OCI-LY7 (cell line): ENCODE data around the gene CREB5. TPM values are rescaled to one million over a fixed set of nuclear protein-coding genes. Genes with fewer than 3 reads are reported as not detected.

ENCODE experiments used
- BruUV-seq: library from RNA; stranded (reverse); fragments of 400-500 nt; replicated peaks from 2 replicates; lab custom pipeline; 2021; lab: Mats Ljungman, UMichigan
- CTCF ChIA-PET: fragments of 300-600 bp; sonication (Branson Sonifier 250); formaldehyde crosslinking; loops from one replicate; lab custom pipeline; 2022; ENCODE audit warnings: antibody characterized with exemption; ENCODE audit not compliant: unreplicated experiment; lab: Charles Lee
- POLR2A ChIA-PET: fragments of 300-600 bp; sonication (Branson Sonifier 250); formaldehyde crosslinking; loops from one replicate; lab custom pipeline; 2022; ENCODE audit warnings: antibody characterized with exemption; lab: Charles Lee
- DNase-seq: peaks from one replicate; pipeline ENCODE4 v3.0.0-alpha.2; 2015; ENCODE audit warnings: low spot score
- H2AFZ ChIP-seq: fragments of 200-600 bp; sonication (generic), shearing (Covaris generic); 2 replicates; pipeline ENCODE4 v1.6.1; 2014; ENCODE audit warnings: mild to moderate bottlenecking, antibody characterized with exemption, low read length, moderate library complexity
- H3K27ac ChIP-seq: fragments of 200-600 bp; sonication (generic); 2 replicates; pipeline ENCODE4 v1.5.1; 2014; ENCODE audit warnings: mixed run types, low read depth, mild to moderate bottlenecking, moderate library complexity, low read length, inconsistent platforms; ENCODE audit not compliant: poor library complexity, severe bottlenecking
- H3K36me3 ChIP-seq: fragments of 200-600 bp; sonication (generic); 2 replicates; pipeline ENCODE4 v1.6.1; 2014; ENCODE audit warnings: mild to moderate bottlenecking, antibody characterized with exemption, low read length, moderate library complexity, mixed read lengths; ENCODE audit not compliant: insufficient read depth
- H3K4me1 ChIP-seq: fragments of 200-600 bp; sonication (generic); 2 replicates; pipeline ENCODE4 v1.5.1; 2014; ENCODE audit warnings: mild to moderate bottlenecking, low read length; ENCODE audit not compliant: insufficient read depth, poor library complexity, severe bottlenecking
- H3K4me2 ChIP-seq: fragments of 200-600 bp; sonication (generic); 2 replicates; pipeline ENCODE4 v1.6.1; 2014; ENCODE audit warnings: mild to moderate bottlenecking, low read length
- H3K4me3 ChIP-seq: fragments of 200-600 bp; sonication (generic); 2 replicates; pipeline ENCODE4 v1.5.1; 2014; ENCODE audit warnings: mild to moderate bottlenecking, low read depth, low read length; ENCODE audit not compliant: poor library complexity, severe bottlenecking
- H3K79me2 ChIP-seq: fragments of 200-600 bp; sonication (generic); 2 replicates; pipeline ENCODE4 v1.6.1; 2016; ENCODE audit warnings: low read depth, mild to moderate bottlenecking, low read length, moderate library complexity, mixed read lengths; ENCODE audit not compliant: insufficient read depth
- H3K9me2 ChIP-seq: fragments of 200-600 bp; sonication (generic); 2 replicates; pipeline ENCODE4 v1.6.1; 2016; ENCODE audit warnings: mild to moderate bottlenecking, low read length, mixed read lengths; ENCODE audit not compliant: insufficient read depth
- H3K9me3 ChIP-seq: fragments of 200-600 bp; sonication (generic); 2 replicates; pipeline ENCODE4 v1.6.1; 2014; ENCODE audit warnings: mild to moderate bottlenecking, mixed run types, low read length, mixed read lengths
- H4K20me1 ChIP-seq: fragments of 200-600 bp; sonication (generic); 2 replicates; pipeline ENCODE4 v1.6.1; 2014; ENCODE audit warnings: mild to moderate bottlenecking, antibody characterized with exemption, low read length, moderate library complexity, mixed read lengths; ENCODE audit not compliant: insufficient read depth
- CTCF ChIP-seq: fragments of 200-600 bp; sonication (generic); conservative IDR thresholded peaks from 2 replicates; pipeline ENCODE4 v1.5.1; 2014; ENCODE audit warnings: mild to moderate bottlenecking, antibody characterized with exemption, low read length, moderate library complexity, mixed read lengths
- EZH2phosphoT487 ChIP-seq: fragments of 200-600 bp; sonication (generic); IDR thresholded peaks from 2 replicates; pipeline ENCODE4 v1.6.1; 2018; ENCODE audit warnings: low read depth, borderline replicate concordance, mild to moderate bottlenecking, mixed run types, antibody characterized with exemption, low read length, moderate library complexity, mixed read lengths
- intact Hi-C: fragments of 100-400 bp; cut with micrococcal nuclease; formaldehyde crosslinking; loops from one replicate; pipeline ENCODE4 v1.10.0; 2022; ENCODE audit not compliant: unreplicated experiment
- total RNA-seq, 2 experiments: library from RNA; depleted of rRNA in 1 of 2; stranded (reverse); fragments of >200 nt in 1 of 2; shearing (Covaris generic) in 1 of 2; gene quantifications; 2 replicates each; pipeline ENCODE4 v1.2.3, GENCODE V29; 2014 to 2022

The CREB5 gene
- total RNA-seq, 2 experiments from 2014 or later, result 2.0 to 13.3 TPM

- Histone ChIP-seq H3K27ac (no peak overlapping the region), H3K9me2 (no peaks in the 10 kb centered on the region), H3K79me2 (no peaks in the 10 kb centered on the region), H3K4me2 (no peak overlapping the region), H2AFZ (no peak overlapping the region), H4K20me1 (no peaks in the 10 kb centered on the region), H3K4me3 (no peak overlapping the region), H3K4me1 (no peaks in the 10 kb centered on the region), H3K36me3 (no peaks in the 10 kb centered on the region), H3K9me3 (no peaks in the 10 kb centered on the region)
- TF ChIP-seq EZH2phosphoT487, result no peak
- no peak for TF ChIP-seq CTCF
- no TSS peak for BruUV-seq
- CTCF ChIA-PET, result no interaction called here
- intact Hi-C loops, result no loop called here
- DNase-seq, result no peak
- POLR2A ChIA-PET, result interaction anchor here (0.6 to 1.2 kb wide), 5 partner anchors 9 to 520 kb away, joined by 3 to 7 read pairs (median 4); no protein-coding TSS in a partner anchor
These were observed 458.8 kb downstream of the CREB5 start for GRCh38 chr7:28871077-28871476.

GRCh38 chr7:28871631-28872030, 459.3 kb downstream of the CREB5 start:
- no peaks in the 10 kb centered on the region for H3K36me3 ChIP-seq
- POLR2A ChIA-PET, result interaction anchor here (0.5 to 1.2 kb wide), 6 partner anchors 10 to 519 kb away, joined by 3 to 7 read pairs (median 4); no protein-coding TSS in a partner anchor
- CTCF ChIA-PET, result no interaction called here
- TF ChIP-seq EZH2phosphoT487, result no peak
- TF ChIP-seq CTCF, result no peak
- H3K79me2 ChIP-seq, result no peaks in the 10 kb centered on the region
- H3K27ac ChIP-seq, result no peak overlapping the region
- no peaks in the 10 kb centered on the region for H3K9me2 ChIP-seq
- DNase-seq, result no peak
- no peaks in the 10 kb centered on the region for H3K4me1 ChIP-seq
- H3K9me3 ChIP-seq, result no peaks in the 10 kb centered on the region
- intact Hi-C loops, result no loop called here
- BruUV-seq, result no TSS peak
- no peaks in the 10 kb centered on the region for H4K20me1 ChIP-seq
- H2AFZ ChIP-seq, result no peak overlapping the region
- no peak overlapping the region for H3K4me2 ChIP-seq
- no peak overlapping the region for H3K4me3 ChIP-seq

- Histone ChIP-seq H3K9me2 (no peaks in the 10 kb centered on the region), H3K79me2 (no peaks in the 10 kb centered on the region), H3K4me3 (no peak overlapping the region), H2AFZ (no peak overlapping the region), H3K4me2 (no peak overlapping the region), H3K27ac (no peak overlapping the region), H3K4me1 (no peaks in the 10 kb centered on the region), H3K9me3 (no peaks in the 10 kb centered on the region), H4K20me1 (no peaks in the 10 kb centered on the region), H3K36me3 (no peaks in the 10 kb centered on the region)
- ChIA-PET POLR2A (interaction anchor here (0.5 kb wide), 1 partner anchor 234 kb away, joined by 3 read pairs; no protein-coding TSS in a partner anchor), CTCF (no interaction called here)
- intact Hi-C loops, result no loop called here
- no peak for TF ChIP-seq EZH2phosphoT487
- TF ChIP-seq CTCF, result no peak
- DNase-seq, result no peak
- BruUV-seq, result no TSS peak
These were observed 459.9 kb downstream of the CREB5 start for GRCh38 chr7:28872226-28872625.
